ENCODE results near the gene UNC80. TPM values are rescaled to one million over a fixed set of nuclear protein-coding genes. Genes with fewer than 3 reads are reported as not detected.

UNC80 gene
- total and polyA plus RNA-seq, 2 of the 13 experiments (the other 11 are each of a cell fraction or from before 2014, with no cell fraction given), result not detected

DNA sequence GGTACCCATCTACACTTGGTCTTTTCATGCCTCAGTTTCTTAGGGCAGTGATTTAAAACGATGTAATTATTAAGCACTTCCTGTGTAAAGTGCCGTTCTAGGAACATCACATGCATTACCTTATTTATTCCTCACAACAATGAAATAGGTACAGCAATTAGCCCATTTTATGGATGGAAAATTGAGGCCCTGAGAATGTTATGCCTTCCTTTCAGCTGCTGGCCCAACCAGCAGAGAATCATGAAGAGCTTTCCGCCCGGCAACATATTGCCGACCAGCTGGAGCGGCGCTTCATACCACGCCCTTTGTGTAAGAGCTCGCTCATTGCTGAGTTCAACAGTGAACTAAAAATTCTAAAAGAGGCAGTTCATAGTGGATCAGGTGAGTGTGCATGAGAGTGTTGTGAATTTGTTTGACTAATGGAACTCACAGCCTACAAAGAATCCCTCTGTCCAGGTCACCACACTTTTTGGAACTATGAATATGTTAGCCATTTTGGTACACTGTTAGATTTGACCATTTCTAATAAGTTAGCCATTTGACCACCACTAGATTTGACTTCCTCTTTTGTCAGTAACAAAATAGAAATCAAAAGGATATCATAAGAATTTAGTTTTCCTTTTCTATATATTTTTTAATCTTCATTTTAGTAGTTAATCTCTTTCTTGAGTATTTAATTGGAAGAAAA lies 205.2 kb downstream of the UNC80 start:
- DNase-seq (ENCODE audit: low spot score) (no peak), FAIRE-seq (no peak), ATAC-seq (no peak)
- Histone ChIP-seq H4K20me1 (ENCODE audit: insufficient read depth, low read length) (no peaks in the 10 kb centered on the region), H3K4me2 (ENCODE audit: low read depth, low read length) (no peak overlapping the region), H3K27me3 (ENCODE audit: control insufficient read depth in 1 of 2, insufficient read depth in 2 of 2, low read length in 2 of 2) (peaks cover 0 to 5% of the 10 kb centered on the region in 2 experiments; a peak in 1 of 5 replicates), H3K36me3 (replicated peaks in 1 of 2; ENCODE audit: control insufficient read depth in 1 of 2, insufficient read depth in 2 of 2, low read length in 2 of 2) (no peaks in the 10 kb centered on the region), H3K9me3 (ENCODE audit: low read length) (no peaks in the 10 kb centered on the region), H3K4me1 (ENCODE audit: insufficient read depth, low read length) (no peaks in the 10 kb centered on the region), H3K27ac (ENCODE audit: extremely low read length, insufficient read depth, low read length) (no peak overlapping the region), H3K79me2 (ENCODE audit: insufficient read depth, low read length) (no peaks in the 10 kb centered on the region), H3K9ac (ENCODE audit: insufficient read depth, low read depth, low read length) (no peak overlapping the region), H3K4me3 (replicated peaks in 1 of 3; ENCODE audit: insufficient read depth in 1 of 3, low read depth in 2 of 3, low read length in 3 of 3) (no peak overlapping the region), H2AFZ (ENCODE audit: low read length) (no peak overlapping the region)
- POLR2A ChIA-PET, result no interaction called here
- 26% methylated on average over 9 of the region's 9 CpGs for WGBS (ENCODE audit: low lambda C conversion rate)
- no TSS peak for BruUV-seq (replicated peaks)
- intact Hi-C loops (cut with micrococcal nuclease; ENCODE audit: unreplicated experiment), result loop anchor here (1.0 kb wide), 4 partner anchors 96 to 422 kb away; no protein-coding TSS in a partner anchor
- in situ Hi-C loops (cut with HindIII; ENCODE audit: extremely low pct_ligation_motif_present, low pct_unique_long_range_greater_than_20kb), result loop anchor here (5.0 to 10.0 kb wide), 2 partner anchors 220 to 418 kb away; no protein-coding TSS in a partner anchor
- TF ChIP-seq GZF1 (CRISPR knock-in tag; IDR thresholded peaks at IDR 0.05) (no peak), ZNF629 (CRISPR knock-in tag; conservative IDR thresholded peaks at IDR 0.05) (peak; percentile 74)
- CTCF ChIA-PET (ENCODE audit: low intra/inter-chr PET ratio, low total read pairs), result interaction anchor here (1.9 to 3.1 kb wide), 3 partner anchors 218 to 422 kb away, joined by 9 to 66 read pairs (median 39); no protein-coding TSS in a partner anchor

DNA sequence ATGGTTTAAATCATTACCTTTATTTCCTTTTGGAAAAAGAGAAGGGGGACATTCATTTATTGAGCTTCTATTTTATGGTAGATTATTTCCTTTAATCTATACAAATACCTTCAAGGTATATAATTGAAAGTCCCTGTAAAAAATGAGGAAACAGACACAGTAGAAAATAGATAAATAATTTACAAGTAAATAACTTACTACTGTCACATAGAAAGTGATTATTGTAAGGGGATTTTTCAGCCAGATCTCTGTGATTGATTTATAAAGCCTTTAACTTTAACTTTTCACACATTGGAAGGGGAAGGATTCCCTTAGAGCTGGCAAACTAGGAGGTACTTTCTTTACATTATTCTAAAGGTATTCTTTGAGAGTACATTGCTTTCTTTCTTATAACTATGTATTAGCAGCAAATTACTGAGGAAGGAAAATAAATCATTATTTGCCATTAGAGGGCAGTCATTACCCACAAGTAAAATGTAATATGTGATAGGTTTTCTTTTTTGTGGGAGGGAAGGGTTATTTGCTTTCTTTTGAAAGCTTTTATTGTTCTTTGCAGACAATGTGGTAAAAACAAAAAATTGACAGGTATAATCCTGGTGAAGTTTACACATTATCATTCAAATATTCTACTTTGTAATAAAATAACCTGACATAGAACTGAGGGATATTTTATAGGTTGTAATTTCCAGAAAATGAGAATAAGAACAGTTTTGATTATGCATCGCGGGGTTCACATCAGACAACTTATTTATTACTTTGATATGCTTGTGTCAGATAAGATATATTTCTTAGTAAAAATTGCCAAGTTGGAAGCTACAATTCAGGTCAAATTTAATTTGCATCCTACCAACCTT lies 206.0 kb downstream of the UNC80 start:
- Histone ChIP-seq H4K20me1 (ENCODE audit: insufficient read depth, low read length) (no peaks in the 10 kb centered on the region), H3K4me2 (ENCODE audit: low read depth, low read length) (no peak overlapping the region), H3K9me3 (ENCODE audit: low read length) (no peaks in the 10 kb centered on the region), H3K79me2 (ENCODE audit: insufficient read depth, low read length) (no peaks in the 10 kb centered on the region), H3K27me3 (ENCODE audit: control insufficient read depth in 1 of 2, insufficient read depth in 2 of 2, low read length in 2 of 2) (peaks cover 0 to 5% of the 10 kb centered on the region in 2 experiments; a peak in 1 of 5 replicates), H3K4me3 (replicated peaks in 1 of 3; ENCODE audit: insufficient read depth in 1 of 3, low read depth in 2 of 3, low read length in 3 of 3) (no peak overlapping the region), H2AFZ (ENCODE audit: low read length) (no peak overlapping the region), H3K4me1 (ENCODE audit: insufficient read depth, low read length) (no peaks in the 10 kb centered on the region), H3K27ac (ENCODE audit: extremely low read length, insufficient read depth, low read length) (no peak overlapping the region), H3K36me3 (replicated peaks in 1 of 2; ENCODE audit: control insufficient read depth in 1 of 2, insufficient read depth in 2 of 2, low read length in 2 of 2) (no peaks in the 10 kb centered on the region), H3K9ac (ENCODE audit: insufficient read depth, low read depth, low read length) (no peak overlapping the region)
- peak; percentile 39 for DNase-seq (ENCODE audit: low spot score)
- ChIA-PET CTCF (ENCODE audit: low intra/inter-chr PET ratio, low total read pairs) (interaction anchor here (1.9 to 3.1 kb wide), 3 partner anchors 218 to 422 kb away, joined by 9 to 66 read pairs (median 39); no protein-coding TSS in a partner anchor), POLR2A (no interaction called here)
- intact Hi-C loops (cut with micrococcal nuclease; ENCODE audit: unreplicated experiment) (loop anchor here (1.0 kb wide), 4 partner anchors 96 to 422 kb away; no protein-coding TSS in a partner anchor), in situ Hi-C loops (cut with HindIII; ENCODE audit: extremely low pct_ligation_motif_present, low pct_unique_long_range_greater_than_20kb) (loop anchor here (5.0 to 10.0 kb wide), 2 partner anchors 220 to 417 kb away; no protein-coding TSS in a partner anchor)
- WGBS (ENCODE audit: low lambda C conversion rate), result 97% methylated on average over 2 of the region's 2 CpGs
- no peak for FAIRE-seq
- TF ChIP-seq RAD21 (CRISPR knock-in tag; IDR thresholded peaks at IDR 0.05) (peak; percentile 61), STAG1 (CRISPR knock-in tag; IDR thresholded peaks at IDR 0.05) (peak; percentile 85), SIN3A (IDR thresholded peaks at IDR 0.05; ENCODE audit: borderline replicate concordance, low read depth, low read length) (no peak), SMC3 (IDR thresholded peaks at IDR 0.05; ENCODE audit: low read length) (peak; percentile 79)
- TF ChIP-seq, protein P1, sequence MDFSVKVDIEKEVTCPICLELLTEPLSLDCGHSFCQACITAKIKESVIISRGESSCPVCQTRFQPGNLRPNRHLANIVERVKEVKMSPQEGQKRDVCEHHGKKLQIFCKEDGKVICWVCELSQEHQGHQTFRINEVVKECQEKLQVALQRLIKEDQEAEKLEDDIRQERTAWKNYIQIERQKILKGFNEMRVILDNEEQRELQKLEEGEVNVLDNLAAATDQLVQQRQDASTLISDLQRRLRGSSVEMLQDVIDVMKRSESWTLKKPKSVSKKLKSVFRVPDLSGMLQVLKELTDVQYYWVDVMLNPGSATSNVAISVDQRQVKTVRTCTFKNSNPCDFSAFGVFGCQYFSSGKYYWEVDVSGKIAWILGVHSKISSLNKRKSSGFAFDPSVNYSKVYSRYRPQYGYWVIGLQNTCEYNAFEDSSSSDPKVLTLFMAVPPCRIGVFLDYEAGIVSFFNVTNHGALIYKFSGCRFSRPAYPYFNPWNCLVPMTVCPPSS (IDR thresholded peaks at IDR 0.05), result no peak
- TF ChIP-seq, protein P2, sequence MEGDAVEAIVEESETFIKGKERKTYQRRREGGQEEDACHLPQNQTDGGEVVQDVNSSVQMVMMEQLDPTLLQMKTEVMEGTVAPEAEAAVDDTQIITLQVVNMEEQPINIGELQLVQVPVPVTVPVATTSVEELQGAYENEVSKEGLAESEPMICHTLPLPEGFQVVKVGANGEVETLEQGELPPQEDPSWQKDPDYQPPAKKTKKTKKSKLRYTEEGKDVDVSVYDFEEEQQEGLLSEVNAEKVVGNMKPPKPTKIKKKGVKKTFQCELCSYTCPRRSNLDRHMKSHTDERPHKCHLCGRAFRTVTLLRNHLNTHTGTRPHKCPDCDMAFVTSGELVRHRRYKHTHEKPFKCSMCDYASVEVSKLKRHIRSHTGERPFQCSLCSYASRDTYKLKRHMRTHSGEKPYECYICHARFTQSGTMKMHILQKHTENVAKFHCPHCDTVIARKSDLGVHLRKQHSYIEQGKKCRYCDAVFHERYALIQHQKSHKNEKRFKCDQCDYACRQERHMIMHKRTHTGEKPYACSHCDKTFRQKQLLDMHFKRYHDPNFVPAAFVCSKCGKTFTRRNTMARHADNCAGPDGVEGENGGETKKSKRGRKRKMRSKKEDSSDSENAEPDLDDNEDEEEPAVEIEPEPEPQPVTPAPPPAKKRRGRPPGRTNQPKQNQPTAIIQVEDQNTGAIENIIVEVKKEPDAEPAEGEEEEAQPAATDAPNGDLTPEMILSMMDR (CRISPR knock-in tag; IDR thresholded peaks at IDR 0.05), result peak; percentile 68
- TF ChIP-seq, protein P3, sequence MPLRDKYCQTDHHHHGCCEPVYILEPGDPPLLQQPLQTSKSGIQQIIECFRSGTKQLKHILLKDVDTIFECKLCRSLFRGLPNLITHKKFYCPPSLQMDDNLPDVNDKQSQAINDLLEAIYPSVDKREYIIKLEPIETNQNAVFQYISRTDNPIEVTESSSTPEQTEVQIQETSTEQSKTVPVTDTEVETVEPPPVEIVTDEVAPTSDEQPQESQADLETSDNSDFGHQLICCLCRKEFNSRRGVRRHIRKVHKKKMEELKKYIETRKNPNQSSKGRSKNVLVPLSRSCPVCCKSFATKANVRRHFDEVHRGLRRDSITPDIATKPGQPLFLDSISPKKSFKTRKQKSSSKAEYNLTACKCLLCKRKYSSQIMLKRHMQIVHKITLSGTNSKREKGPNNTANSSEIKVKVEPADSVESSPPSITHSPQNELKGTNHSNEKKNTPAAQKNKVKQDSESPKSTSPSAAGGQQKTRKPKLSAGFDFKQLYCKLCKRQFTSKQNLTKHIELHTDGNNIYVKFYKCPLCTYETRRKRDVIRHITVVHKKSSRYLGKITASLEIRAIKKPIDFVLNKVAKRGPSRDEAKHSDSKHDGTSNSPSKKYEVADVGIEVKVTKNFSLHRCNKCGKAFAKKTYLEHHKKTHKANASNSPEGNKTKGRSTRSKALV (CRISPR knock-in tag; IDR thresholded peaks at IDR 0.05), result 0 out of 2 replicates have a peak, but pooled peaks have one; percentile 28
- no peak; the same call in 2 of the 3 replicates for ATAC-seq
- BruUV-seq (replicated peaks), result no TSS peak
